MCF 10A (cell line): ENCODE measurements around the gene FBXO21. TPM values are rescaled to one million over a fixed set of nuclear protein-coding genes. Genes with fewer than 3 reads are reported as not detected.

ENCODE experiments used
- BruUV-seq: library from RNA; stranded (reverse); fragments of 400-500 nt; replicated peaks from 2 replicates; lab custom pipeline; 2021; lab: Mats Ljungman, UMichigan
- CTCF ChIA-PET: fragments of 300-600 bp; sonication (Branson Sonifier 250); formaldehyde crosslinking; extraction: SDS; loops from one replicate; lab custom pipeline; 2021; ENCODE audit warnings: antibody characterized with exemption, inconsistent platforms; lab: Yijun Ruan, JAX
- POLR2A ChIA-PET: fragments of 300-600, 350-650 bp; sonication (Branson Sonifier 250); formaldehyde crosslinking; extraction: SDS; loops from one replicate; lab custom pipeline; 2020; ENCODE audit warnings: antibody characterized with exemption, inconsistent platforms; lab: Yijun Ruan, JAX
- DNase-seq: peaks from one replicate; pipeline ENCODE4 v3.0.0-alpha.2; 2018; ENCODE audit not compliant: unreplicated experiment
- H3K27ac Mint-ChIP-seq: one replicate; pipeline ENCODE4 v1.8.0; 2022; ENCODE audit warnings: mild to moderate bottlenecking, low read depth, mixed read lengths; ENCODE audit not compliant: unreplicated experiment
- H3K27me3 Mint-ChIP-seq: one replicate; pipeline ENCODE4 v1.8.0; 2022; ENCODE audit warnings: mixed read lengths; ENCODE audit not compliant: insufficient read depth, unreplicated experiment
- H3K36me3 Mint-ChIP-seq: one replicate; pipeline ENCODE4 v1.8.0; 2022; ENCODE audit warnings: mild to moderate bottlenecking, moderate library complexity, mixed read lengths; ENCODE audit not compliant: insufficient read depth, unreplicated experiment
- H3K4me1 Mint-ChIP-seq: one replicate; pipeline ENCODE4 v1.8.0; 2022; ENCODE audit warnings: mixed read lengths; ENCODE audit not compliant: insufficient read depth, unreplicated experiment
- H3K4me3 Mint-ChIP-seq: one replicate; pipeline ENCODE4 v1.8.0; 2022; ENCODE audit warnings: mild to moderate bottlenecking, moderate library complexity, mixed read lengths; ENCODE audit not compliant: unreplicated experiment
- H3K9me3 Mint-ChIP-seq: one replicate; pipeline ENCODE4 v1.8.0; 2022; ENCODE audit warnings: mixed read lengths; ENCODE audit not compliant: unreplicated experiment
- CTCF ChIP-seq: fragments of 200-600 bp; IDR thresholded peaks from one replicate; pipeline ENCODE4 v1.8.0; 2022; ENCODE audit warnings: antibody characterized with exemption, mild to moderate bottlenecking; ENCODE audit not compliant: unreplicated experiment
- intact Hi-C: fragments of 100-400 bp; cut with micrococcal nuclease; formaldehyde crosslinking; loops from 2 replicates; pipeline ENCODE4 v1.14.1; 2022
- total RNA-seq: library from RNA; stranded (reverse); gene quantifications from 2 replicates; pipeline ENCODE4 v1.2.3, GENCODE V29; 2022

The FBXO21 gene
- total RNA-seq, 1 experiment from 2014 or later, result 33.4 TPM

DNA sequence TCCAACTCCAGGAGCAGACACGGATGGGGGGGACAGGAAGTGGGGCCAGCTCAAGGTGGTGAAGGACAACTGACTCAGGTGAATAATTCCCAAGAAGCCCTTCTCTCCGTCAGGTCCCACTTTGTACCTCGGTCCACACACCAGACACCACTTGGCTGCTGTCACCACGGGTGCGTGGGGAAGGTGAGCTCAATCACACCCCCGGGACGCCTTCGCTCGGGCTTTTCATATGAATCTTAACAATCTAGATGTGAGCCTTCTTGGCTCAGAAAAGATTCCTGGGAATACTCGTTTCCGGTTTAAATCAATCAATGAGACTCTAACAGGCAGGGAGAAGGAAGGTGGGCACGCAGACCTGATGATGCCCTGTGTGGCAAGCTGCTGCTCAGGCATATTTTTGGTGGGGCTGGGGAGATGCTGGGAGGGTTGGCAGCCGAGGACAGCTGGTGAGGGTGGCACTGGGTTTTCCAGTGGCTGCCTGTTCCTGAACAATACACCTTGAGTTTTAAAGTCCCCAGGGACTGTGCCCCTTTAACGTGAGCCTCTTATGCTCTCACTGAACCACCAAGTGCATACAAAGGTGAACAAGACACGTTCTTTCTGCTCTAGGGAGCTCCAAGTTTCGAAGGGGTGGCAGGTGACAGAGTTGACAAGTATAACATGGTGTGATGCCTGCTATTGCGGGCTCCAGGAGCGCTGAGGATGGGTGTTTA is 96.2 kb downstream of the FBXO21 start:
- BruUV-seq, result no TSS peak
- no peak overlapping the region for H3K4me3 Mint-ChIP-seq
- no peaks in the 10 kb centered on the region for H3K36me3 Mint-ChIP-seq
- TF ChIP-seq CTCF, result no peak
- POLR2A ChIA-PET, result no interaction called here
- no peak overlapping the region for H3K27ac Mint-ChIP-seq
- intact Hi-C loops, result no loop called here
- H3K4me1 Mint-ChIP-seq, result no peaks in the 10 kb centered on the region
- CTCF ChIA-PET, result interaction anchor here (0.6 to 1.2 kb wide), 2 partner anchors 14 to 78 kb away, joined by 3 read pairs; no protein-coding TSS in a partner anchor
- H3K27me3 Mint-ChIP-seq, result peaks cover 95% of the 10 kb centered on the region
- peaks cover 8% of the 10 kb centered on the region for H3K9me3 Mint-ChIP-seq
- no peak for DNase-seq

- no TSS peak for BruUV-seq
- CTCF ChIA-PET, result interaction anchor here (0.8 to 1.2 kb wide), 2 partner anchors 13 to 45 kb away, joined by 3 read pairs; no protein-coding TSS in a partner anchor
- POLR2A ChIA-PET, result no interaction called here
- no peak for TF ChIP-seq CTCF
- Mint-ChIP-seq H3K27ac (no peak overlapping the region), H3K27me3 (peaks cover 100% of the 10 kb centered on the region), H3K4me3 (no peak overlapping the region), H3K36me3 (no peaks in the 10 kb centered on the region), H3K9me3 (peaks cover 8% of the 10 kb centered on the region), H3K4me1 (no peaks in the 10 kb centered on the region)
- no peak for DNase-seq
- intact Hi-C loops, result no loop called here
Observed at GRCh38 chr12:117093431-117093830, 96.8 kb downstream of the FBXO21 start.

DNA sequence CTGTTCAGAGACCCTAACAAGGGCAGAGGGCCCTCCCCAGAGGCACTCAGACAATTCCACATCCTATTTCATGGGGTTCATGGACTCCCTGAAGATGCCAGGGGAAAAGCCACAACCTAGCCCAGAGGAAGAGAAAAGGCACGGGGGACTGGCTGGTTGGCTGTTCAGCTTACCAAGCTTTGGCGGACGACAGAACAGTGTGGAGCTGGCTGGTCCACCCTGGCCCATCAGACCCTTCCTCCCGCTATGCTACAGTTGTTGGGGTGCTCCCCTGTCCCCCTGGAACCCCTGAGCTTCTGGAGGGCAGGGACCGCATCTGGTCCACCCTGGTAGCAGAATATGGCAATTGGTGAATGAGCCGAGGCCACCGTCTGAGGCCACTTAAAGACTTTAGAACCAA is 97.4 kb downstream of the FBXO21 start:
- Mint-ChIP-seq H3K27ac (no peak overlapping the region), H3K4me1 (no peaks in the 10 kb centered on the region), H3K27me3 (peaks cover 100% of the 10 kb centered on the region), H3K9me3 (peaks cover 8% of the 10 kb centered on the region), H3K4me3 (no peak overlapping the region), H3K36me3 (no peaks in the 10 kb centered on the region)
- no peak for TF ChIP-seq CTCF
- ChIA-PET CTCF (interaction anchor here (0.8 to 1.0 kb wide), 2 partner anchors 25 to 45 kb away, joined by 3 read pairs; no protein-coding TSS in a partner anchor), POLR2A (no interaction called here)
- intact Hi-C loops, result no loop called here
- no TSS peak for BruUV-seq
- DNase-seq, result no peak

DNA sequence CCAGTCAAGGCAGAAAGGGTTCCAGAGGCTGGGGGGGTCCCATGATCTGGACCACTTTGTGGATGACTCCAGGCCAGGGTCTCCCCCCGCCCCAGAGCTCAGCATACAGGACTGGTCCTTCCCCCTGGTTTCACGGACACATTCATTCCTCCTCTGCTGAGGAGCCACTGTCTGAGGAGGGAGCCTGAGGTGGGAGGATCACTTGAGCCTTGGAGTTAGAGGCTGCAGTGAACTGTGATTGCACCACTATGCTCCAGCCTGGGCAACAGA is 97.8 kb downstream of the FBXO21 start:
- TF ChIP-seq CTCF, result no peak
- CTCF ChIA-PET, result interaction anchor here (0.8 to 1.0 kb wide), 2 partner anchors 26 to 44 kb away, joined by 3 read pairs; no protein-coding TSS in a partner anchor
- no peaks in the 10 kb centered on the region for H3K36me3 Mint-ChIP-seq
- H3K4me1 Mint-ChIP-seq, result no peaks in the 10 kb centered on the region
- BruUV-seq, result no TSS peak
- H3K4me3 Mint-ChIP-seq, result no peak overlapping the region
- H3K27ac Mint-ChIP-seq, result no peak overlapping the region
- POLR2A ChIA-PET, result no interaction called here
- no peak for DNase-seq
- peaks cover 97% of the 10 kb centered on the region for H3K27me3 Mint-ChIP-seq
- H3K9me3 Mint-ChIP-seq, result peaks cover 8% of the 10 kb centered on the region
- intact Hi-C loops, result no loop called here

Other genes starting within 250 kb of the FBXO21 start
- gene TESC, start 91.1 kb downstream of the FBXO21 start, total RNA-seq, result not detected in 2 replicates
- gene NOS1, start 171.2 kb upstream of the FBXO21 start, total RNA-seq, result not detected in 2 replicates